Fibroblast of upper back skin (primary cell): Measurements from ENCODE around the gene TNNI3.
"Not testable (repeated sequence)": the region's sequence is repeated elsewhere in the genome, so short reads cannot be mapped to it uniquely, and the experiment has no call there.

ENCODE experiments used
- DNase-seq: peaks from one replicate; pipeline ENCODE4 v3.0.0-alpha.2; 2013

Gene TNNI3

DNA sequence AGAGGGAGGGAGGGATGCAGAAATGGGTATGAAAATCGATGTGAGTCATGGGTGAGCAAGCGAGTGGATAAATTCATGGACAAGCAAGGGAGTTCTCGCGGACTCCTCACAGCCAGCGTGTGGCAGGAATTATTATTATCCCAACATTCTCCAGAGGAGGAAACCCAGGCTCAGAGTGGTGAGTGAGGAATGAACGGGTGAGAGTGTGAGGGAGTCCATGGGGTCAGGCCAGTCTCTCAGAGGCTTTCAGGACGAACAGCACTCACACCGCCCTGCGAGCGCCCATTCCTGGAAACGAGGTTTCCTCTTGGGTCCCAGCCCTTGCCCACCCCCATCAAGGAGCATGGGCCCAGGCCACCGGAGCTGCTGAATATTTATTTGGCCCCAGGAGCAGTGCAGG lies 15.2 kb upstream of the TNNI3 start:
- peak; percentile 71 for DNase-seq

DNA sequence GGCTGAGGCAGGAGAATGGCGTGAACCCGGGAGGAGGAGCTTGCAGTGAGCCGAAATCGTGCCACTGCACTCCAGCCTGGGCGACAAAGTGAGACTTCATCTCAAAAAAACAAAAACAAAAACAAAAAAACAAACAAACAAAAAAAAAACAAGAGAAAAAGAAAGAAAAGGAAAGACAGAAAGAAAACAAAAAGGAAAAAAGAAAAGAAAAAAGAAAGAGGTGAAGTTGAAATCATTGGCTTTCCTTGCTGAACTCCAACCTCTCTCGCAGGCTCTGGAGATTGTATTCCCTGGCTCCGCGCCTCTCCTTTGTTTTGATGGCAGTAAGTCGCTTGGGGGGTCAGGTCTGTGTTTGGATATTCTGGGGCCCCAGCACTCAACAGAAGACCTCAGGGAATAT lies 14.8 kb upstream of the TNNI3 start:
- DNase-seq, result not testable (repeated sequence)

DNA sequence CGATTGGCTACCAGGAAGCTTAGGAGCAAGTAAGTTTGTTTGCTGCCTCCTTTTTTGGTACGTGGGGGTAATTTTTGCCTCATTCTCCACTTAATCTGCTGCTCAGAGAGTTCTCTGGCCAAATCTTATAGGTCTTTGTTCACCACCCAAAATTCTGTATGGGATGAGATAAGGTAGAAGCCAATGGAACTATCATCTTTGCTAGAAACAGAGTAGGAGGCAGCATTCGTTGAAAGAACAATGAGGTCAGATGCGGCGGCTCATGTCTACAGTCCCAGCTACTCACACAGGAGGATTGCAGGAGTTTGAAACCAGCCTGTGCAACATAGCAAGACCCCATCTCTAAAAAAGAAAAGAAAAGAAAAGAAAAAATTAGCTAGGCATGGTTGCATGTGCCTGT lies 13.9 kb upstream of the TNNI3 start:
- no peak for DNase-seq

DNA sequence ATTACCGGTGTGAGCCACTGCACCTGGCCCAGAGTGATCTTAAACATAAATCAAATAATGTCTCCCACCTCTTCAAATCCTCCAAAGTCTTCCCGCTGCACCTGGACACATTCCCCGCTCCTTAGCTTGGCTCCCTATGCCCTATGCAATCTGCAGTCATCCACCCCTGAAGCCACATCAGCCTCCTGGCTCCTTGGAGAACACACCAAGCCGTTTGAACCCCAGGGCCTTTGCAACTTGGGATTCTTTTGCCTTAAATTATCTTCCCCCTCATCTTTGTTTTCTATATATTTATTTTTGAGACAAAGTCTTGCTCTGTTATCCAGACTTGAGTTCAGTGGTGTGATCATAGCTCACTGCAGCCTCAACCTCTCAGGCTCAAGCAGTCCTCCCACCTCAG lies 11.6 kb upstream of the TNNI3 start:
- DNase-seq, result no peak

DNA sequence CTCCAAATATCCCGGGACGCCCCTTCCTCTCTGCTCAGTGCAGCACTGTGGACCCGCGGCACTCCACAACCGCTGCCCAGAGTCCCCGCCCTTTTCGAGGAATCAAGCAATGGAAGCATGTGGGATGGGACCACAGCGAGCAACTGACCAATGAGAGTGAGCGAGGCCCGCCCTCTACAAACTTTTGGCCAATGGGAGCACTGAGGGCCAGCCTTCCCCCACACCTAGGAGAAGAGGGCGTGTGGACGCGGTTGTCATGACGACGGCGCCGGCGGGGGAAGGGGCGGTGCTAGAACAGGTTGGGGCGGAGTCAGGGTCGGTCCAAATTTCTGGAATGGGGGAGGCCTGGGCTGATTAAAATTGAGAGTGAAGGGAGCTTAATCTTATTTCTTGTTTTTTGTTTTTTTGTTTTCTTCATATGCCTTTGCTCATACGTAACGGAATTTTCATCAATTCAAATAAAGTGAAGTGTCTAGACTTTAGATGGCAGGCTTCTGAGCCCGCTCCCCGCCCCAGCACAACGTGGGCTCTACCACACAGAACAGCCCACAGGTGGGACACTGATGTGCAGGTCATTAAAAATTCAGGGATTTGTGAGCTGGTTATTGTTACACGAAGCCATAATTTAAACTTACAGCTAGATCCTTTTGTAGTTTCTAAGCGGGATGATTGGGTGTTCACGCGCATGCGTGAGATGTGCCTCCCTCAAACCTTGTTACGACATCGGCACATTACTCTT lies 9.2 kb upstream of the TNNI3 start, which contains the start of gene DNAAF3:
Gene DNAAF3, minus strand, starts transcription at position 84 of the 739 bp plus-strand sequence. CDS start 200 bp downstream, outside the sequence.
- DNase-seq, result peak; percentile 98

DNA sequence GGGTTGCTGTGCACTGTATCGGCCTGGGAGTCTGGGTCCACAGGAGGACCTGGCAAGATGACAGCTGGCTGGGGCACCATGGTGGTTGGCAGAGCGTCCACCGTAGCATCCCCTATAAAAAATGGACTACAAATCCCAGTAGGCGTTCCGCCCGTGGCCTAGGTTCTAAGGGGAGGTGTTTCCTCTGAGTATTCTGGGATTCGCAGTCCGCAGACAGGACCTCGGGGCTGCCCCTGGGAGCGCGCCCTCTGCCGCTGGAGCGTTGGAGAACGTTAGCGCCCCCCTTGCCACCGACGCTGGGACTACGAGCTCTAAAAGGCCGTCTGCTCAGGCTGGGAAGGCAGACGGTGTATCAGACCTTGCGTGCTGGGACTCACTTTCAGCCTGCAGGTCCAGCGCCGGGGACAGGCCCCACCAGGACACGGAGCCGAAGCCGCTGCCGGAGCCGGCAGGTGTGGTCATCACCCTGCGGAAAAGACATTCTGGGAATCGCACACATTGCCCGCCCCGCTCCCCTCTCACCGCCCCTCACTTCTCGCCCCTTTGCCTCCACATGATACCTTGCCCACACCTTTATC lies 8.5 kb upstream of the TNNI3 start:
- peak; percentile 59 for DNase-seq

DNA sequence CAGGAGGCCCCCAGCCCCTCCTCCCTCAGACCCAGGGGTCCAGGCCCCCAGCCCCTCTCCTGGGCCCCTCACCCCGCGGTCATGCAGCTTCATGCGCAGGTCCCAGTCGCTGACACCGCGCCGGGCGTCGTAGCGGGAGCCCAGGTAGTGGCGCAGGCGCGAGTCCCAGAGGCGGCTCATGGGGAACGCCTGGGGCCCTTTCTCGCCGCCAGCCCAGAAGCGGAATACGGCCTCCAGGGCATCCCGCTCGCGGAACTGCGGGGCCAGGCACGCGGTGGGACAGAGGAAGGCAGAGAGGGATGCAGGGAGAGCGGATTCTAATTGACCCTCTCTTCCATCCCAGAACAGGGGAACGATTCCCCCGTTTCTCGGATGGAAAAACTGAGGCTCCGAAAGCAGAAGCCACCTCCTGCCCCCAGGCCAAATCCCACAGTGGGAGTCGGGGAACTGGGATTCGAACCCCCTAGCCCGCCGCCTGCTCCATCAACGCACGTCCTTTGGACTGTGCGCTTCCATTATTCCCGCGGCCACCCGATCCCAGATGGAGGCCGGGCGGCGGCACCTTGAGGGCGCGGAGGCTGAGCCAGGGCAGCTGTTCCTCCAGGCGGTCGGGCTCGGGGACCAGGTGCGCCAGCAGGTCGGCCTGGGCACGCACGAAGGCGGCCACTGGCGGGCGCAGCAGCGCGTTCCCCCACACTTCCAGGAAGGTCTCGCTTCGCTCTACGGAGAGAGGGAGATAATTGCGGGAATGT lies 4.2 kb upstream of the TNNI3 start:
- no peak for DNase-seq

DNA sequence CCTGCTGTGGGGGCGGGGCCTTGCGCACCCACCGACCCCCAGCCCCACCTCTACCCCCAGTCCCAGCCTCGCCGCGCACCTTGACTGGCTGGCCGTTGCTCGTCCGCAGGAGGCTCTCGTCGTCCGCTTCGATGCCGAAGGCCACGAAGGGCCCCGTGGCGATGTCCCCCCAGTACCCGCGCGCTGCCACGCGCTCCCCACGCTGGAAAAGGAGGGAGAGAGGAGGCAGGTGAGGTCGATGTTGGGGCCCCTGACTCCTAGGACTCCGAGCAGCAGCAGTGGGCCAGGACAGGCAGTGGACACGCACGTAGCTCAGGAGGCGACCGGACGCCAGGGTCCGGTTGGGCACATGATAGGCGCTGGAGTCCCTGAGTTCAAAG lies 3.4 kb upstream of the TNNI3 start:
- no peak for DNase-seq

DNA sequence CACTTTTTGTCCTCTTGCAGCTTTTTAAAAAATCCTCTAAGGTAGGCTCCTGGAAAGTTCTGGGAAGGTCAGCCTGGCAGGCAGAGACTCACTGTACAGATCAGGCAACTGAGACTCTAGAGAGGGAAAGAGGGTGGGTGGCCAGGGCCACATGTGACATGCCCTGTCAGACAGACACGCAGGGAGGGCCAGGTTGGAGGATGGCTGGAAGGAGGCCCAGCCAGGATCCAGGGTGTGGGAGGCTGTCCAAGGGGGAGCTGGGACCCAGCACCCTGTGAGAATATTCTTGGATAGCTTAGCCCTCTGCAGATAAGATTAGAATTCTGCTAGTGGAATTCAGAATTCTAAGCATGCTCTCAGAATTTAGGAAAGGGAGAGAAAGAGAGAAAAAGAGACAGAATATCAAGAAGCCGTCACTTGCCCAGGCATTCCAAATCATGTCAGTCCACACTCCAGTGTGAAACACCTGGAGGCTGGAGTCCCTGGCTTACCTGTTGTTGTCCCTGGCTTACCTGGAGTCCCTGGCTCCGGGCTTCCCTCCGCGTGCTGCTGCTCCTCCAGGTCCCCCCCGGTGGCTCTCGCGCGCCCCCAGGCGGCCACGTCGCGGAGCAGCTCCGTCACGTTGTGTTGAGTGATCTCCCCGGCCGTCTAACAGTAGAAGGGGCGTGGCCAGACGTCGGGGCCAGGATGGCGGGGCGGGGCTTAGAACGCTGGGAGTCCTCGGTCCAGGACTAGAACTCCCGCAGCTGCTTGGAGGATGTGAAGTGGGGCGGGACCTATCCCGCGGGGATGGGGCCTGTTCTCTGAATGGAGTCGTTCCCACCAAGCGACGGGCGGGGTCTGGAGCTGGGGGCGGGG lies 2.8 kb upstream of the TNNI3 start:
- DNase-seq, result peak; percentile 77

DNA sequence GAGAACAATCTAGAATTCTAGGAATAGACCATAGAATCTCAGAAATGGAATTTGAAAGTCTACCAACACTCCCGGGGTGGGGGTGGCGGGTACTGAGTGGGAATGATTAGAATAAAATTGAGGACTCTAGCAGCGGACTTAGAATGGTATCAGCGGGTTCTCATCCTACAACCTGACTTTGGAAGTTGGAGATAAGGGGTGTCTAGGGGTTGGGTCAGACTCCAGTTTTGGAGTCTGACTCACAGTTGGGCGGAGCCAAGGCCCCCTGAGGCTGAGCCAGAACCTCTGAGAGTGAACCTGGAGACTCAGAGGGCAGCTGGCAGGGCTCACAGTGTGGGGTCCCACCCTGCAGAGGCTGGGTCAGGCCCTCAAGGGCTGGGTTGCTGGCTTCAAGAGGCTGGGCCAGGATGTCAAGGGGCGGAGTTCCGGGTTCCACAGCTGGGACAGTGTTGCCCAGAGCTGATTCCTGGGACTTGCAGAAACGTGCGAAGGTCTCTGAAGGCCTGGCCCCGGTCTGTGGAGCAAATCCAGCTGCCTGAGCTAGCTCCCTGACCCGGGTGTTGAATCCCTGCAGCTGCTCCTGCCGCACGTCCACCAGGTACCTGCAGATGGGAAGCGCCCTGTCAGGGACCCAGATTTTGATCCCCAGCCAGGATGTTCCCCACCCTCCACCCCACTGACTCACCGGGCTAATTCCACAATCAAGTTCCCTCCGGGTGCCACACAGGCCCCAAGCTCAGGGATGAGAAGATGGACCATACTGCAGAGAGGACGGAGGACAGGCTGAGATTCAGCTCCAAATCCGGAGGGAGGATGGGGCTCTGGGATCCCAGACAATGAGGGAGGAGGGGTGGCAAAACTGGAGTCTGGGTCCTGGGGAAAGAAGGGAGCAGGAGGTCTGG lies 1.6 kb upstream of the TNNI3 start:
- no peak for DNase-seq

DNA sequence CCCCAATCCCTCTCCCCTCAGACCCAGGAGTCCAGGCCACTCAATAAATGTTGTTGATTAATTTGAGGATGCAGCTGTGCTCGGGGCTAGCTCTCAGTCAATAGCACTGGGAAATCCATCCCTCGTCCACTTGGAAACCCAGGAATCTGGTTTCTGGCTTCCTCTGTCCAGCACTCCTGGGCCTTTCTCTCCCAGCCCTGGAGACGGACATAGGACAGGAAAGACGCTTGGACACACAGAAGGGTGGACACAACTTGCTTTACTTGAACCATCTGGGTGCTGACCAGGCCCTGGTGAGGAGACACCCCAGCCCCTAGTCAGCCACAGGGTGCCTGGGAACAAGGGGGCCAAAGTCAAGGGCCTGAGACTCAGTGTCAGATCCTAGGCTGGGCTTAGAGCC lies 891 bp upstream of the TNNI3 start:
- DNase-seq, result no peak

DNA sequence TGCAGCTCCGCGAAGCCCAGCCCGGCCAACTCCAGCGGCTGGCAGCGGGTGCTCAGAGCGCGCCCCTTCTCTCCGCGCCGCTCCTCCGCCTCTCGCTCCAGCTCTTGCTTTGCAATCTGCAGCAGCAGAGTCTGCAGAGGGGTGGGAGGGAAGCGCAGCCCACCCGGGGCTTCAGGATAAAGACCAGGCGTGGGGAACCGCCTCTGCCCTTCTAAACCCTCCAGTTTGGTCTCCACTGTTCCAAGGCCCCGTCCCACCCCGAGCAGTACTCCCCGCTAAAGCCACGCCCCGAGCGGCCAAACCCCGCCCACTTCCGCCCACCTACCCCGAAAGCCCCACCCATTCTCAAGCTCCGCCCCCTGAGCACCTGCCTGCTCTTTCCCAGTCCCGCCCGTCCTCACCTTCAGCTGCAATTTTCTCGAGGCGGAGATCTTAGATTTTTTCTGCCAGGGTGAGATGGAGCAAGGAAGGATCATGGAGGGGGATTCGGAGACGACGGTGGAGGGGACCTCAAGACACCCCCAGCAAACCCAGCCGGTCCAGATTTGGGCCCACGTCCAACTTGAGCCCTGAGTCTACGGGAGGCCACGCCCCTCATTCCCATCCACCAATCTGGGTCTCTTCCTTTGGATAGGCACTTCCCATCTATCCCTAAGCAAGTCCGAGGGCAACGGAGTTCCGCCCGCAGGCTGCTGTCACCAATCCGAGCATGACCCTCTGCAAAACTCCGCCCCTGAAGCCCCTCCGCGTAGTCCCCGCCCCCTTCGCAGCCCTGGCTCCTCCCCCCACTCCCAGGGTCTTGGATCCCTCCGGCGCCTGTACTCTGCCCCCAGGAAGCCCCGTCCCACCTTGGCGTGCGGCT lies 1.1 kb downstream of the TNNI3 start:
- DNase-seq, result peak; percentile 29

DNA sequence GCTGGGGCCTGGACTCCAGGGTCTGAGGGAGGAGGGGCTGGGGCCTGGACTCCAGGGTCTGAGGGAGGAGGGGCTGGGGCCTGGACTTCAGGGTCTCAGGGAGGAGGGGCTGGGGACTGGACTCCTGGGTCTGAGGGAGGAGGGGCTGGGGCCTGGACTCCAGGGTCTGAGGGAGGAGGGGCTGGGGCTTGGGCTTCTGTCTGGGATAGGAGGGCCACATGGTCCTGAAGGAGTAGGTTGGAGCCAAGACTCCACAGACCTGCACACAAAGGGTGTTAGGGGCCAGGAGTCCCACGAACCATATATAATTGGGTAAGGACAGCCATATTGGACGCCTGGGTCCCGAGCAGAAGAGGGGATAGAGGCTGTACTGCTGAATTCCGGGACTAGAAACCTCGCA lies 1.7 kb downstream of the TNNI3 start:
- not testable (repeated sequence) for DNase-seq

DNA sequence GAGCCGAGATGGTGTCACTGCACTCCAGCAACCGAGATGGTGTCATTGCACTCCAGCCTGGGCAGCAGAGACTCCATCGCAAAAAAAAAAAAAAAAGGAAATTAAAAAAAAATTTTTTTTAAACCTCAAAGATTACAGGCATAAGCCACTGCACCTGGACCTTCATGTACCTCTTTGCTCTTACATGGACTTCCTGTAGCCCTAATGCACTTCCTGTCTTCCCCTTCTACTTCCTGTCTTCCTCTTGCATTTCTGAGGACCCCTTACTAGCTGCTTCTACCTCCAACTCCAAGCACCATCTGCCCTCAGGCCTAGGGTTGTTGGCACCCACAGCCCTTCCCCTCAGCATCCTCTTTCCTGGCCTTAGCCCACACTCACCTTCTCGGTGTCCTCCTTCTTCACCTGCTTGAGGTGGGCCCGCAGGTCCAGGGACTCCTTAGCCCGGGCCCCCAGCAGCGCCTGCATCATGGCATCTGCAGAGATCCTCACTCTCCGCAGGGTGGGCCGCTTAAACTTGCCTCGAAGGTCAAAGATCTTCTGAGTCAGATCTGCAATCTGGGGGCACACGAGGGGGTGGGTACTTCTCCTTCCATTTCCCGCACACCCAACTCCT lies 3.8 kb downstream of the TNNI3 start:
- no peak for DNase-seq

DNA sequence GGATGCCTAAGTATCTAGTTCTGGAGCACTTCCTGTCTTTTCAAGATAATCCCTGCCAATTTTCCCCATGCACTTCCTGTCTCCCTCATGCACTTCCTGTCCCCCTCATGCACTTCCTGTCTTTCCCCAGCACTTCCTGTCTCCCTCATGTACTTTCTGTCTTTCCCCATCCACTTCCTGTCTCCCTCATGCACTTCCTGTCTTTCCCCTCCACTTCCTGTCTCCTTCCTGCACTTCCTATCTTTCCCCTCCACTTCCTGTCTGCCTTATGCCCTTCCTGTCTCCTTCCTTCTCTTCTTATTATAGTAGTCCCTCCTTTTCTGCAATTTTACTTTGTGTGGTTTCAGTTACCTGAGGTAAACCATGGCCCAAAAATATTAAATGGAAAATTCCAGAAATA lies 5.5 kb downstream of the TNNI3 start:
- no peak for DNase-seq

DNA sequence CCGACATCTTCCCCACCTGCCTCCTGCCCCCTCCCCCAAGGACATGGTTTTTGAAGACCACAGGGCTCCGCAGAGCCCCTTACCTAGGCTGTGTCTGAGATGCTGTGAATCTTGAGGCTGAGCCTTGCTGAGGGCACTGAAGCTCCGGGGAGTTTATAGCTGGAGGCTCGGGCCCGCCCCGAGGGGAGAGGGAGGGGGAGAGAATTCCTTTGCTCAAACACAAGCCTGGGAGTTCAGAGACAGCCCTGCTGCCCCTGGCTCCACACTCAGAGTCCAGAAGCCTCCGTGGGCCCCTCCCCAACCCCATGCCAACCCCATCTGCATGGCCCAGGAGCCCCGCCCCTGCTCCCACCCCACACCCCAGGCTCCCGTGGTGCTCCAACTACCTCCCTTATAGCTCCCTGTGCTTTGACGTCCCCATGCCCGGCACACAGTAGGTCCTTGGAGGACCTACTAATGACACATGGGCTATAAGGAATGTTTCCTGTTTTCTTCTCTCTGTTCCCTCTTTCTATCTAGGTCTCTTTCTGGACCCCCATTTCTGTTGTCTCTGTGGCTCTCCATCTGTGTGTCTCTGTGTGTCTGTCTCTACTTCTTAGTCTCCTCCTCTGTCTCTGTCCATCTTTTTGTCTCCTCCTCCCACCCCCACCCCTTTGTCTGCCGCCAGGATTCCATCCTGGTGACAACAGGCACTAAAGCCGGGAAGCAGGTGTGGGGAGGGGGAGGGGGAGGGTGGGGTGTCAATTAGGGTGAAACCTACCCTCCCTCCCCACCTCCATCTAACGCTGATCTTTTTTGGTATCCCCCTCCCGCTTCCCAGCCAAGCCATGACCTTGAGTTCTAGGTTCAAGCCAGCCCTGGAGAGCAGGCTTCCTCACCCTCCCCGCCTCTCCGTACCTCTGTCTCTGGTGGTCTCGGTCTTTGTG lies 8.2 kb downstream of the TNNI3 start, which contains the start of gene TNNT1:
Gene TNNT1, minus strand, starts transcription at position 129 of the 926 bp plus-strand sequence. CDS start 2,049 bp downstream, outside the sequence.
- no peak for DNase-seq

DNA sequence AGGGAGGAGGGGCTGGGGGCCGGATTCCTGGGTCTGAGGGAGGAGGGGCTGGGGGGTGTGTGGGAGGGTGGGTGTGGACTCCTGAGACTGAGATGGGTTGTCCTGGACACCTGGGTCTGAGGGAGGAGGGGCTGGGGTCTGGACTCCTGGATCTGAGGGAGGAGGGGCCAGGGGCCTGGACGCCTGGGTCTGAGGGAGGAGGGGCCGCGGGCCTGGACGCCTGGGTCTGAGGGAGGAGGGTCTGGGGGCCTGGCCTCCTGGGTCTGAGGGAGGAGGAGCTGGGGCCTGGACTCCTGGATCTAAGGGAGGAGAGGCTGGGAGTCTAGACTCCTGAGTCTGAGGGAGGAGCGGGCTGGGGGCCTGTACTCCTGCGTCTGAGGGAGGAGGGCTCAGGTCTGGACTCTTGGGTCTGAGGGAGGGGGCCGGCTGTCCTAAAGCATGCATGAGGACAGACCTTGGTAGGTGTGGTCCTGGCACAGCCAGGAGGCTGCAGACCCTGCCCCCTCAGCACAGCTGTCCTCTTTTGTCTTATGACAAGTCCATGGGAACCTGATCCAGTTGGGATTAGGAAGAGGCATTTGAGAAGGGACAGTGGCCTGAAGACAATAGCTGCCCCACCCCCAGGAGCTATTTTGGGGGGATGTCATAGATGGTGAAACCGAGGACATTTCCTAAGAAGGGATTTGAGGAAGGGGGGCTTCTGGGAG lies 9.8 kb downstream of the TNNI3 start:
- DNase-seq, result no peak

DNA sequence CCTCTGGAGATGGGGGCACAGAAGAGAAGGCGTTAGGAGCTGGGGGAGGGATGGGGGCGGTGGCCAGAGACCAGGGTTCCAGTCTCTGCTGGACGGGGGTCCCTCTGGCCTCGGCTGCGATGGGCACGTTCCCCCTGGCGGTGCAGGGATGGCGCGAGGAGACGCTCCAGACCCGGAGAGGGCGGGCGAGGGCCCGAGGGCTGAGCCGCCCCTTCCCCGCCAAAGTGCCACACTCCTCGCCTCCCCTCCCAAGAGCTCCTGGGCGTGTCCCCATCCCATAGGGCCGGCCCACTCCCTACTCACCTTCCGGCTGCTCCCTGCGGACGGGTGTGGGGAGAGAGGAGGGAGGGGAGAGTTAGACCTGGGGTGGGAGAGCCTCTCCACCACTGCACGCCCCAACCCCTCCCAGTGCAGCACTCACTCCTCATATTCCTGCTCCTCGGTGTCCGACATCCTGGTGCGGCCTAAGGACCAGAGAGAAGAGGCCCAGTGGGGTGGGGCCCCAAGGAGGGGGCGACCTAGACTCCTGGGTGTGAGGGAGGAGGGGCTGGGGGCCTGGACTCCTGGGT lies 10.7 kb downstream of the TNNI3 start:
- DNase-seq, result no peak
